Panc1 (cell line): Measurements from ENCODE around the gene TUBA4A. TPM values are rescaled to one million over a fixed set of nuclear protein-coding genes. Genes with fewer than 3 reads are reported as not detected.
"Not testable (repeated sequence)": the region's sequence is repeated elsewhere in the genome, so short reads cannot be mapped to it uniquely, and the experiment has no call there.

Experiments
- ATAC-seq: fragments of 200-7000 bp; cut with Tn5 transposase; 2 replicates; pipeline ENCODE4 v1.9.1; 2020; ENCODE audit warnings: mild to moderate bottlenecking, moderate library complexity
- BruUV-seq: library from RNA; stranded (reverse); fragments of 400-500 nt; replicated peaks from 2 replicates; lab custom pipeline; 2021; lab: Mats Ljungman, UMichigan
- CTCF ChIA-PET: fragments of 300-600 bp; sonication (Branson Sonifier 250); formaldehyde crosslinking; loops from one replicate; lab custom pipeline; 2022; ENCODE audit warnings: antibody characterized with exemption; lab: Charles Lee
- POLR2A ChIA-PET: fragments of 300-600 bp; sonication (Branson Sonifier 250); formaldehyde crosslinking; loops from one replicate; lab custom pipeline; 2022; ENCODE audit warnings: antibody characterized with exemption; lab: Charles Lee
- DNase-seq: peaks from one replicate; pipeline ENCODE4 v3.0.0-alpha.2; 2010; ENCODE audit warnings: low read depth, low spot score
- H3K27ac ChIP-seq: 2 replicates; pipeline ENCODE4 v1.5.1; 2011; ENCODE audit warnings: mild to moderate bottlenecking, low read length, inconsistent platforms
- H3K27me3 ChIP-seq: fragments of 200-500 bp; sonication (Bioruptor generic); 2 replicates; pipeline ENCODE4 v1.6.0; 2014; ENCODE audit warnings: low read length, inconsistent platforms; ENCODE audit not compliant: control insufficient read depth, insufficient read depth
- H3K36me3 ChIP-seq: fragments of 200-500 bp; sonication (Bioruptor generic); 2 replicates; pipeline ENCODE4 v1.5.1; 2014; ENCODE audit warnings: inconsistent platforms, mild to moderate bottlenecking, low read length, moderate library complexity; ENCODE audit not compliant: control insufficient read depth, insufficient read depth
- H3K4me1 ChIP-seq: 2 replicates; pipeline ENCODE4 v1.5.1; 2011; ENCODE audit warnings: inconsistent platforms, mild to moderate bottlenecking, low read length, moderate library complexity; ENCODE audit not compliant: control insufficient read depth, insufficient read depth
- H3K4me3 ChIP-seq, 2 experiments: 2 replicates each; pipeline ENCODE4 v1.5.1; 2011 to 2012; ENCODE audit warnings: low read depth in 2 of 2, low read length in 2 of 2, mild to moderate bottlenecking in 2 of 2, inconsistent platforms in 1 of 2, moderate library complexity in 1 of 2
- H3K9me3 ChIP-seq: fragments of 200-500 bp; sonication (Bioruptor generic); 2 replicates; pipeline ENCODE4 v1.5.1; 2014; ENCODE audit warnings: low read depth, mild to moderate bottlenecking, inconsistent platforms, low read length, moderate library complexity; ENCODE audit not compliant: control insufficient read depth, insufficient read depth
- CTCF ChIP-seq: fragments of 450-650 bp; IDR thresholded peaks from 2 replicates; pipeline ENCODE4 v1.5.1; 2017; ENCODE audit warnings: mild to moderate bottlenecking
- POLR2AphosphoS5 ChIP-seq: IDR thresholded peaks from 2 replicates; pipeline ENCODE4 v1.6.1; 2012; ENCODE audit warnings: mild to moderate bottlenecking, low read depth, low read length, moderate library complexity
- REST ChIP-seq, 2 experiments: IDR thresholded peaks; 2 replicates each; pipeline ENCODE4 v1.6.1; 2011 to 2012; ENCODE audit warnings: low read depth in 2 of 2, control low read depth in 1 of 2, low read length in 1 of 2, mild to moderate bottlenecking in 1 of 2, moderate library complexity in 1 of 2; ENCODE audit not compliant: insufficient read depth in 1 of 2
- SIN3A ChIP-seq: IDR thresholded peaks from 2 replicates; pipeline ENCODE4 v1.6.1; 2012; ENCODE audit warnings: low read depth, mild to moderate bottlenecking, low read length, moderate library complexity, borderline replicate concordance; ENCODE audit not compliant: insufficient read depth
- TCF7L2 ChIP-seq: IDR thresholded peaks from 2 replicates; pipeline ENCODE4 v1.6.1; 2011; ENCODE audit warnings: mild to moderate bottlenecking, low read depth, low read length, inconsistent platforms
- in situ Hi-C: cut with HindIII; loops from 2 replicates; pipeline ENCODE4 v1.10.0; 2016; ENCODE audit warnings: low sequenced_read_pairs, low pct_unique_long_range_greater_than_20kb
- intact Hi-C: fragments of 100-400 bp; cut with micrococcal nuclease; formaldehyde crosslinking; loops from one replicate; pipeline ENCODE4 v1.10.0; 2022; ENCODE audit not compliant: unreplicated experiment
- total RNA-seq: library from RNA; stranded (reverse); gene quantifications from one replicate; pipeline ENCODE4 v1.2.1, GENCODE V29; 2021; ENCODE audit not compliant: unreplicated experiment

TUBA4A gene
- total RNA-seq, 1 experiment from 2014 or later = 12.9 TPM

- H3K4me3 ChIP-seq = no peak overlapping the region
- no peaks in the 10 kb centered on the region for H3K36me3 ChIP-seq
- no peak; the same call in 1 of the 2 replicates for TF ChIP-seq POLR2AphosphoS5
- no peak for TF ChIP-seq REST (IDR thresholded peaks at IDR 0.05; ENCODE audit: insufficient read depth in 1 of 2, low read depth in 2 of 2, low read length in 1 of 2)
- no peak for TF ChIP-seq CTCF
- TF ChIP-seq SIN3A = no peak
- no peak for TF ChIP-seq TCF7L2
- no peaks in the 10 kb centered on the region for H3K9me3 ChIP-seq
- CTCF ChIA-PET = no interaction called here
- H3K27me3 ChIP-seq = no peaks in the 10 kb centered on the region
- intact Hi-C loops = no loop called here
- peaks cover 4% of the 10 kb centered on the region; the same call in 1 of the 2 replicates for H3K4me1 ChIP-seq
- POLR2A ChIA-PET = no interaction called here
- no peak overlapping the region for H3K27ac ChIP-seq
- BruUV-seq = no TSS peak
- ATAC-seq (no peak), DNase-seq (no peak)
- in situ Hi-C loops = no loop called here
Observed at GRCh38 chr2:219287580-219288265, 34.0 kb upstream of the TUBA4A start.

GRCh38 chr2:219287116-219287440 lies 33.4 kb upstream of the TUBA4A start:
- ATAC-seq, H3K36me3 ChIP-seq, BruUV-seq, H3K27ac ChIP-seq, H3K27me3 ChIP-seq, POLR2A ChIA-PET, DNase-seq, H3K4me1 ChIP-seq, in situ Hi-C loops, H3K9me3 ChIP-seq, H3K4me3 ChIP-seq, intact Hi-C loops: not testable (repeated sequence)
- CTCF ChIA-PET = interaction anchor here (0.5 kb wide), 1 partner anchor 282 kb away, joined by 15 read pairs; no protein-coding TSS in a partner anchor

GRCh38 chr2:219286436-219287115 lies 32.9 kb upstream of the TUBA4A start:
- BruUV-seq = TSS peak; percentile 86
- Histone ChIP-seq H3K36me3 (no peaks in the 10 kb centered on the region; the same call in 1 of the 2 replicates), H3K27ac (no peak overlapping the region), H3K4me3 (no peak overlapping the region), H3K4me1 (peaks cover 4% of the 10 kb centered on the region; the same call in 1 of the 2 replicates), H3K9me3 (no peaks in the 10 kb centered on the region), H3K27me3 (no peaks in the 10 kb centered on the region)
- ATAC-seq (no peak), DNase-seq (no peak)
- in situ Hi-C loops = no loop called here
- intact Hi-C loops = no loop called here
- POLR2A ChIA-PET = no interaction called here
- CTCF ChIA-PET = interaction anchor here (0.5 kb wide), 1 partner anchor 282 kb away, joined by 15 read pairs; no protein-coding TSS in a partner anchor
- TF ChIP-seq REST (IDR thresholded peaks at IDR 0.05; ENCODE audit: insufficient read depth in 1 of 2, low read depth in 2 of 2, low read length in 1 of 2) (no peak), TCF7L2 (no peak), POLR2AphosphoS5 (no peak), SIN3A (no peak), CTCF (no peak)
